Liver (tissue), 9 donors: ENCODE measurements around the gene RAPGEF1. TPM values are rescaled to one million over a fixed set of nuclear protein-coding genes. Genes with fewer than 3 reads are reported as not detected.

Experiments
- DNase-seq: peaks from one replicate; pipeline ENCODE4 v3.0.0-alpha.2; 2017; ENCODE audit warnings: low spot score
- H3K27ac ChIP-seq, 2 donors: one replicate each; pipeline ENCODE4 v1.7.0; 2013; ENCODE audit warnings: inconsistent platforms in 2 of 2, low read length in 2 of 2, control low read depth in 1 of 2, low read depth in 1 of 2, mild to moderate bottlenecking in 1 of 2
- H3K27me3 ChIP-seq, 4 donors: one replicate each; pipeline versions ENCODE4 v1.6.1 to v1.7.0; 2013; ENCODE audit warnings: low read length in 3 of 4, inconsistent platforms in 1 of 4, mild to moderate bottlenecking in 1 of 4, moderate library complexity in 1 of 4; ENCODE audit not compliant: control insufficient read depth in 4 of 4, insufficient read depth in 4 of 4
- H3K36me3 ChIP-seq, 4 donors: one replicate each; pipeline versions ENCODE4 v1.6.1 to v1.7.0; 2013; ENCODE audit warnings: low read length in 3 of 4, mild to moderate bottlenecking in 3 of 4, low read depth in 1 of 4, moderate library complexity in 1 of 4; ENCODE audit not compliant: control insufficient read depth in 4 of 4, insufficient read depth in 3 of 4
- H3K4me1 ChIP-seq, 4 donors: one replicate each; pipeline versions ENCODE4 v1.6.1 to v1.7.0; 2013; ENCODE audit warnings: low read length in 3 of 4, mild to moderate bottlenecking in 3 of 4, moderate library complexity in 1 of 4; ENCODE audit not compliant: control insufficient read depth in 4 of 4, insufficient read depth in 4 of 4
- H3K4me3 ChIP-seq, 3 donors: one replicate each; pipeline versions ENCODE4 v1.6.1 to v1.7.0; 2013; ENCODE audit warnings: low read length in 3 of 3, control low read depth in 1 of 3, low read depth in 1 of 3, mild to moderate bottlenecking in 1 of 3
- H3K9ac ChIP-seq, 2 donors: one replicate each; pipeline ENCODE4 v1.7.0; 2013; ENCODE audit warnings: low read length in 2 of 2, mild to moderate bottlenecking in 2 of 2, moderate library complexity in 2 of 2, control low read depth in 1 of 2, low read depth in 1 of 2
- H3K9me3 ChIP-seq, 4 donors: one replicate each; pipeline versions ENCODE4 v1.6.1 to v1.7.0; 2013; ENCODE audit warnings: low read length in 3 of 4; ENCODE audit not compliant: control insufficient read depth in 4 of 4
- FOXA2 ChIP-seq: IDR thresholded peaks from 2 replicates; pipeline ENCODE4 v1.6.1; 2016; ENCODE audit warnings: antibody characterized with exemption
- GABPA ChIP-seq, 2 donors: IDR thresholded peaks in 1 of 2; conservative IDR thresholded peaks in 1 of 2; 2 replicates each; pipeline ENCODE4 v1.6.1; 2016; ENCODE audit warnings: antibody characterized with exemption in 2 of 2, mild to moderate bottlenecking in 1 of 2, moderate library complexity in 1 of 2
- HNF4A ChIP-seq, 2 donors: conservative IDR thresholded peaks; 2 replicates each; pipeline ENCODE4 v1.6.1; 2016; ENCODE audit warnings: antibody characterized with exemption in 2 of 2, mild to moderate bottlenecking in 2 of 2
- JUND ChIP-seq, 2 donors: IDR thresholded peaks; 2 replicates each; pipeline ENCODE4 v1.6.1; 2016; ENCODE audit warnings: antibody characterized with exemption in 2 of 2
- MAX ChIP-seq: IDR thresholded peaks from 2 replicates; pipeline ENCODE4 v1.6.1; 2016; ENCODE audit warnings: antibody characterized with exemption
- RAD21 ChIP-seq, 2 donors: IDR thresholded peaks; 2 replicates each; pipeline ENCODE4 v1.6.1; 2016; ENCODE audit warnings: antibody characterized with exemption in 2 of 2, mild to moderate bottlenecking in 2 of 2
- RXRA ChIP-seq, 2 donors: IDR thresholded peaks; 2 replicates each; pipeline ENCODE4 v1.6.1; 2017 to 2018; ENCODE audit warnings: antibody characterized with exemption in 2 of 2, mild to moderate bottlenecking in 1 of 2
- SP1 ChIP-seq: IDR thresholded peaks from 2 replicates; pipeline ENCODE4 v1.6.1; 2018; ENCODE audit warnings: antibody characterized with exemption, mild to moderate bottlenecking
- YY1 ChIP-seq: IDR thresholded peaks from 2 replicates; pipeline ENCODE4 v1.6.1; 2016; ENCODE audit warnings: antibody characterized with exemption, mild to moderate bottlenecking
- WGBS: extraction: QIAGEN DNeasy Blood & Tissue Kit; methylation state at CpG from one replicate; pipeline ENCODE4 v1.1.7; 2013; 5-methylcytosine and 5-hydroxymethylcytosine counted together
- polyA plus RNA-seq, 2 donors: library from polyadenylated mRNA; stranded (reverse) in 1 of 2; unstranded in 1 of 2; fragments of 200-250 nt in 1 of 2; fragments of >200 nt in 1 of 2; fragmentation: Nextera tagmentation in 1 of 2; extraction: Ambion mirVana in 1 of 2; gene quantifications; one replicate each; pipeline versions ENCODE4 v1.2.1 to v1.2.3, GENCODE V29; 2013 to 2015
- total RNA-seq, 2 donors: library from RNA; depleted of rRNA; stranded (reverse); fragments of >200 nt; gene quantifications; one replicate each; pipeline ENCODE4 v1.2.3, GENCODE V29; 2014
- donor health status: healthy.
- donor health status: healthy.
- donor health status: healthy.
- donor health status: healthy.
- donor health status: healthy.

Gene RAPGEF1
- total and polyA plus RNA-seq, 4 donors: 5.6 to 19.7 (median 16.8) TPM

- H3K4me3 ChIP-seq: peak overlapping the region in 1 of 3 donors; percentile 17
- DNase-seq: no peak
- H3K36me3 ChIP-seq: no peaks in the 10 kb centered on the region
- 16% methylated on average over 8 of the region's 8 CpGs for WGBS
- no peaks in the 10 kb centered on the region for H3K9me3 ChIP-seq
- TF ChIP-seq MAX: peak; percentile 49
- peak; percentile 67 for TF ChIP-seq SP1
- TF ChIP-seq FOXA2: no peak
- TF ChIP-seq GABPA (IDR thresholded peaks at IDR 0.05 in 1 of 2, conservative IDR thresholded peaks at IDR 0.05 in 1 of 2): peak in 1 of 2 donors; percentile 27
- peak; percentile 83 for TF ChIP-seq YY1
- TF ChIP-seq HNF4A (conservative IDR thresholded peaks at IDR 0.05): peak; percentile 60 to 64
- peak overlapping the region in 1 of 2 donors; percentile 1 for H3K9ac ChIP-seq
- no peaks in the 10 kb centered on the region for H3K27me3 ChIP-seq
- peak overlapping the region in 1 of 2 donors; percentile 45 for H3K27ac ChIP-seq
- peaks cover 6 to 25% (median 20%) of the 10 kb centered on the region in 4 donors for H3K4me1 ChIP-seq
These were observed 205.1 kb downstream of the RAPGEF1 start for GRCh38 chr9:131534721-131535237.

GRCh38 chr9:131530920-131531832 is 208.7 kb downstream of the RAPGEF1 start, which contains the start of gene UCK1:
TSS of gene UCK1 (minus strand) at chr9:131531263. CDS start at chr9:131531174, 89 bp downstream.
- peak within 1 kb of the TSS; percentile 59 to 96 (median 94) for H3K4me3 ChIP-seq
- TF ChIP-seq FOXA2 (no peak), JUND (IDR thresholded peaks at IDR 0.05) (no peak), RXRA (IDR thresholded peaks at IDR 0.05) (no peak), GABPA (IDR thresholded peaks at IDR 0.05 in 1 of 2, conservative IDR thresholded peaks at IDR 0.05 in 1 of 2) (peak in 1 of 2 donors; percentile 80)
- peak; percentile 90 for DNase-seq
- peak within 1 kb of the TSS; percentile 18 to 90 for H3K9ac ChIP-seq
- no peaks in the 10 kb centered on the region for H3K9me3 ChIP-seq
- no peaks in the 10 kb centered on the region for H3K27me3 ChIP-seq
- peaks cover 9 to 24% (median 13%) of the 10 kb centered on the region in 4 donors for H3K36me3 ChIP-seq
- H3K27ac ChIP-seq: peak within 1 kb of the TSS; percentile 68 to 80
- H3K4me1 ChIP-seq: peaks cover 6 to 34% (median 26%) of the 10 kb centered on the region in 4 donors
- WGBS: 8% methylated on average over 103 of the region's 103 CpGs

- Histone ChIP-seq H3K4me1 (peaks cover 6 to 34% (median 26%) of the 10 kb centered on the region in 4 donors), H3K27ac (peak overlapping the region; percentile 68 to 80), H3K36me3 (peaks cover 9 to 31% (median 14%) of the 10 kb centered on the region in 4 donors), H3K9me3 (no peaks in the 10 kb centered on the region), H3K9ac (peak overlapping the region; percentile 1 to 90), H3K27me3 (no peaks in the 10 kb centered on the region), H3K4me3 (peak overlapping the region; percentile 59 to 96 (median 94))
- peak; percentile 47 for DNase-seq
- TF ChIP-seq RAD21 (IDR thresholded peaks at IDR 0.05) (peak in 1 of 2 donors; percentile 21), RXRA (IDR thresholded peaks at IDR 0.05) (no peak)
- WGBS: 2% methylated on average over 29 of the region's 29 CpGs
These were observed 209.3 kb downstream of the RAPGEF1 start for GRCh38 chr9:131530546-131530919.
